Measurements from ENCODE around the gene RDH5. TPM values are rescaled to one million over a fixed set of nuclear protein-coding genes. Genes with fewer than 3 reads are reported as not detected.

RDH5 gene
- total and polyA plus RNA-seq, 8 donors = 1.3 to 12.6 (median 3.4) TPM

DNA sequence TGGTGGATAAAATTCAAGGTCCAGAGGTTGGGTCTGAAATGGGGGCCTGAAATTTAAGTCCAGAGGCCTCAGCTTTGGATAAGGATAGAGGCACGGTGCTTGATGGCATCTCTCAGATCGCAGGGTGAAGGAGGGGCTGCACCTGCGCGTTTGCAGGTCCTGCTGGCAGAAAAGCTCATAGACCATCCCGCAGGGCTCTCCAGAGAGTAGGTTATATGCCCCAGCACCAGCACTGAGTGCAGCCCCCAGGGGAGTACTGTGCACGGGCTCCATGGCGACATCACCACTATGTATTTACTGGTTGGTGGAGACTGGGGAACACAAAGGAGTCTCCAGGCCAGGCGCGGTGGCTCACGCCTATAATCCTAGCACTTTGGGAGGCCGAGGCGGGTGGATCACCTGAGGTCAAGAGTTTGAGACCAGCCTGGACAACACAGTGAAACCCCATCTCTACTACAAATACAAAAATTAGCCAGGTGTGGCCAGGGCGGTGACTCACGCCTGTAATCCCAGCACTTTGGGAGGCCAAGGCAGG, 12.9 kb downstream of the RDH5 start:
- FAIRE-seq = no peak
- TF ChIP-seq, protein P1, sequence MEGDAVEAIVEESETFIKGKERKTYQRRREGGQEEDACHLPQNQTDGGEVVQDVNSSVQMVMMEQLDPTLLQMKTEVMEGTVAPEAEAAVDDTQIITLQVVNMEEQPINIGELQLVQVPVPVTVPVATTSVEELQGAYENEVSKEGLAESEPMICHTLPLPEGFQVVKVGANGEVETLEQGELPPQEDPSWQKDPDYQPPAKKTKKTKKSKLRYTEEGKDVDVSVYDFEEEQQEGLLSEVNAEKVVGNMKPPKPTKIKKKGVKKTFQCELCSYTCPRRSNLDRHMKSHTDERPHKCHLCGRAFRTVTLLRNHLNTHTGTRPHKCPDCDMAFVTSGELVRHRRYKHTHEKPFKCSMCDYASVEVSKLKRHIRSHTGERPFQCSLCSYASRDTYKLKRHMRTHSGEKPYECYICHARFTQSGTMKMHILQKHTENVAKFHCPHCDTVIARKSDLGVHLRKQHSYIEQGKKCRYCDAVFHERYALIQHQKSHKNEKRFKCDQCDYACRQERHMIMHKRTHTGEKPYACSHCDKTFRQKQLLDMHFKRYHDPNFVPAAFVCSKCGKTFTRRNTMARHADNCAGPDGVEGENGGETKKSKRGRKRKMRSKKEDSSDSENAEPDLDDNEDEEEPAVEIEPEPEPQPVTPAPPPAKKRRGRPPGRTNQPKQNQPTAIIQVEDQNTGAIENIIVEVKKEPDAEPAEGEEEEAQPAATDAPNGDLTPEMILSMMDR (IDR thresholded peaks at IDR 0.05) = no peak
- H3K4me3 ChIP-seq = no peak overlapping the region
- intact Hi-C loops (cut with DNase I) = loop anchor here in 1 of 3 donors (10.0 kb wide), 1 partner anchor 302 kb away; no protein-coding TSS in a partner anchor
- ATAC-seq = no peak
- H3K27me3 ChIP-seq = no peaks in the 10 kb centered on the region
- H3K9me3 ChIP-seq = no peaks in the 10 kb centered on the region
- H3K4me1 ChIP-seq = peaks cover 0 to 12% (median 10%) of the 10 kb centered on the region in 3 donors
- WGBS, 2 donors = 86 to 88% methylated on average over 14 of the region's 14 CpGs
- no peak overlapping the region for H3K27ac ChIP-seq
- no peaks in the 10 kb centered on the region for H3K36me3 ChIP-seq
- no peak for DNase-seq

DNA sequence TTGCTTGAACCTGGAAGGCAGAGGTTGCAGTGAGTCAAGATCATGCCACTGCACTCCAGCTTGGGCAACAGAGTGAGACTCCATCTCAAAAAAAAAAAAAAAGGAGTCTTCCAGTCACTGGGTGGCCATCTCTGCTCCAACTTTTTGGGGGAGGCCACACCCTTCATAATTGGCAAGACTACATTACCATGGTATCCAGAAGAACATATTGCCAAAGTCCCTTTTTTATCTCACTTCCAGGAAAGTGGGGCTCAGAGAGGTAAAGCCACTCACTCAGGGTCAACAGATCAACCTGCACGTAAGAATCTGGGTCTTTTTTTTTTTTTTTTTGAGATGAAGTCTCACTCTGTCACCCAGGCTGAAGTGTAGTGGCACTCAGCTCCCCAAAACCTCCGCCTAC, 13.7 kb downstream of the RDH5 start:
- 72 to 75% methylated on average over 2 of the region's 2 CpGs for WGBS, 2 donors
- intact Hi-C loops (cut with DNase I) = loop anchor here in 1 of 3 donors (10.0 kb wide), 1 partner anchor 301 kb away; no protein-coding TSS in a partner anchor
- DNase-seq = no peak
- Histone ChIP-seq H3K4me3 (no peak overlapping the region), H3K27ac (no peak overlapping the region), H3K27me3 (no peaks in the 10 kb centered on the region), H3K9me3 (no peaks in the 10 kb centered on the region), H3K36me3 (no peaks in the 10 kb centered on the region), H3K4me1 (peaks cover 0 to 12% (median 10%) of the 10 kb centered on the region in 3 donors)
- FAIRE-seq = no peak
- no peak for ATAC-seq
- TF ChIP-seq, protein P1 (IDR thresholded peaks at IDR 0.05) = no peak

DNA sequence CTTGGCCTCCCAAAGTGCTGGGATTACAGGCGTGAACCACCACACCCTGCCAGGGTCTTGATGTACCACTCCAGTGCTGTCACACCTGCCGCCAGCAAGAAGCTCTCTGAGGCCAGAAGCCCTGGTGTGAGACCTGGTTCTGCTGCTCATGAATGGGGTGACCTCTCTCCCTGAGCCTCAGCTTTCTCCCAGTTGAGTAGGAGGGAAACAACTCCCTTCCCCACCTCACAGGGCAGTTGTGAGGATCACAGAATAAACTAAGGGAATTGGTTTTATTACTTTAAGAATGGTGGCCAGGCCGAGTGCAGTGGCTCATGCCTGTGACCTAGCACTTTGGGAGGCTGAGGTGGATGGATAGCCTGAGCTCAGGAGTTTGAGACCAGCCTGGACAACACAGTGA, 14.4 kb downstream of the RDH5 start:
- intact Hi-C loops (cut with DNase I) = loop anchor here in 1 of 3 donors (10.0 kb wide), 1 partner anchor 300 kb away; no protein-coding TSS in a partner anchor
- H3K36me3 ChIP-seq = no peaks in the 10 kb centered on the region
- H3K4me1 ChIP-seq = peaks cover 0 to 11% (median 10%) of the 10 kb centered on the region in 3 donors
- ATAC-seq (no peak), FAIRE-seq (no peak), DNase-seq (no peak)
- TF ChIP-seq, protein P1 (IDR thresholded peaks at IDR 0.05) = no peak
- H3K4me3 ChIP-seq = no peak overlapping the region
- H3K27ac ChIP-seq = no peak overlapping the region
- H3K27me3 ChIP-seq = no peaks in the 10 kb centered on the region
- H3K9me3 ChIP-seq = no peaks in the 10 kb centered on the region
- 79 to 95% methylated on average over 3 of the region's 3 CpGs for WGBS, 2 donors

DNA sequence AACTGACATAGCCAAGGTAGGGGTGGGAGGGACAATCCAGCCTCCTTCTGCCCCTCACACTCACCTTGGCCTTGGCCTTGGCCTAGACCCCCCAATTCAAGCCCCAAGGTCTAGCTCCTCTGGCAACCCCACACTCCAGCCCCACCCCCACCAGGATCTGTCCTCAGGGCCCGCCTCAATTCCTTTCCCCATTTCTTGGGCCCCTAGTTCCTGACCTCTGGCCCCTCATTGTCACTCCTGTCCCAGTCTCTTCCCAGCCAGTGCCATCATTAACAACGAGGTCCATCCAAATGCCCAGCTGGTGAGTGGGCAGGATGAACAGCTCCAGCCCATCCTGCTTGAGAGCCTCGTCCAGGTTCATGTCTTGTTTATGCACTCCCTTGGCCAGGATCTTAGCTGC, 15.9 kb downstream of the RDH5 start:
- TF ChIP-seq, protein P1 (IDR thresholded peaks at IDR 0.05) = no peak
- Histone ChIP-seq H3K27me3 (no peaks in the 10 kb centered on the region), H3K4me1 (peaks cover 0 to 4% (median 0%) of the 10 kb centered on the region in 3 donors), H3K4me3 (no peak overlapping the region), H3K27ac (no peak overlapping the region), H3K36me3 (no peaks in the 10 kb centered on the region), H3K9me3 (no peaks in the 10 kb centered on the region)
- ATAC-seq = no peak
- 39 to 41% methylated on average over 3 of the region's 3 CpGs for WGBS, 2 donors
- intact Hi-C loops (cut with DNase I) = loop anchor here in 2 of 3 donors (5.0 to 10.0 kb wide), 2 partner anchors 206 to 299 kb away; no protein-coding TSS in a partner anchor
- FAIRE-seq = no peak
- peak in 2 of 6 donors; percentile 15 to 29 for DNase-seq

Measured in pancreas (tissue), 10 donors.